IMR-90 (cell line): ENCODE measurements around the gene TUBA1A. TPM values are rescaled to one million over a fixed set of nuclear protein-coding genes. Genes with fewer than 3 reads are reported as not detected.

ENCODE experiments used
- ATAC-seq: fragments of 200-7000 bp; cut with Tn5 transposase; 2 replicates; pipeline ENCODE4 v1.9.1; 2020; ENCODE audit warnings: low read depth, mild to moderate bottlenecking, moderate library complexity
- BruUV-seq: library from RNA; stranded (reverse); fragments of 400-500 nt; replicated peaks from 2 replicates; lab custom pipeline; 2021; lab: Mats Ljungman, UMichigan
- CTCF ChIA-PET: fragments of 300-600 bp; formaldehyde crosslinking; extraction: SDS; loops from one replicate; lab custom pipeline; 2021; ENCODE audit warnings: antibody characterized with exemption; lab: Yijun Ruan, JAX
- POLR2A ChIA-PET: fragments of 300-600 bp; sonication (Branson Sonifier 250); formaldehyde crosslinking; loops from one replicate; lab custom pipeline; 2022; ENCODE audit warnings: antibody characterized with exemption; ENCODE audit not compliant: unreplicated experiment; lab: Charles Lee
- DNase-seq: peaks from one replicate; pipeline ENCODE4 v3.0.0; 2013
- H2AFZ ChIP-seq: replicated peaks from 2 replicates; pipeline ENCODE3; 2013; ENCODE audit warnings: low read length, mild to moderate bottlenecking; ENCODE audit not compliant: poor library complexity
- H2AK5ac ChIP-seq: 2 replicates; pipeline ENCODE4 v1.6.1; 2013; ENCODE audit warnings: low read depth, low read length, inconsistent platforms
- H2AK9ac ChIP-seq: replicated peaks from 2 replicates; pipeline ENCODE3; 2013; ENCODE audit warnings: mild to moderate bottlenecking, low read depth, low read length, moderate library complexity; ENCODE audit not compliant: poor library complexity
- H2BK120ac ChIP-seq: 2 replicates; pipeline ENCODE4 v1.6.1; 2013; ENCODE audit warnings: low read depth, low read length, inconsistent platforms
- H2BK15ac ChIP-seq: 3 replicates; pipeline ENCODE4 v1.6.1; 2013; ENCODE audit warnings: low read depth, low read length, inconsistent platforms
- H2BK20ac ChIP-seq: 2 replicates; pipeline ENCODE4 v1.6.1; 2013; ENCODE audit warnings: low read depth, mild to moderate bottlenecking, inconsistent platforms, low read length, moderate library complexity
- H2BK5ac ChIP-seq: 2 replicates; pipeline ENCODE4 v1.6.1; 2013; ENCODE audit warnings: mild to moderate bottlenecking, low read depth, low read length, inconsistent platforms; ENCODE audit not compliant: poor library complexity, severe bottlenecking
- H3K14ac ChIP-seq: replicated peaks from 2 replicates; pipeline ENCODE4 v1.6.1; 2013; ENCODE audit warnings: low read depth, low read length, inconsistent platforms
- H3K18ac ChIP-seq: 2 replicates; pipeline ENCODE4 v1.6.1; 2013; ENCODE audit warnings: low read depth, low read length, control low read depth
- H3K23ac ChIP-seq: 2 replicates; pipeline ENCODE4 v1.6.1; 2013; ENCODE audit warnings: low read depth, low read length, inconsistent platforms
- H3K27ac ChIP-seq: 2 replicates; pipeline ENCODE4 v1.5.1; 2013; ENCODE audit warnings: mild to moderate bottlenecking, control low read depth, low read length; ENCODE audit not compliant: insufficient read depth
- H3K27me3 ChIP-seq: 2 replicates; pipeline ENCODE4 v1.6.1; 2013; ENCODE audit warnings: low read length; ENCODE audit not compliant: control insufficient read depth, insufficient read depth
- H3K36me3 ChIP-seq: 2 replicates; pipeline ENCODE4 v1.6.1; 2013; ENCODE audit warnings: low read length, mixed read lengths; ENCODE audit not compliant: control insufficient read depth, insufficient read depth
- H3K4ac ChIP-seq: 2 replicates; pipeline ENCODE4 v1.6.1; 2013; ENCODE audit warnings: low read depth, low read length, inconsistent platforms
- H3K4me1 ChIP-seq: 2 replicates; pipeline ENCODE4 v1.6.1; 2013; ENCODE audit warnings: low read length, mixed read lengths; ENCODE audit not compliant: control insufficient read depth, insufficient read depth
- H3K4me2 ChIP-seq: 2 replicates; pipeline ENCODE4 v1.6.1; 2013; ENCODE audit warnings: low read depth, mild to moderate bottlenecking, control low read depth, low read length, moderate library complexity
- H3K4me3 ChIP-seq: 2 replicates; pipeline ENCODE4 v1.5.1; 2013; ENCODE audit warnings: low read depth, mild to moderate bottlenecking, control low read depth, low read length, moderate library complexity; ENCODE audit not compliant: insufficient read depth
- H3K56ac ChIP-seq: 2 replicates; pipeline ENCODE4 v1.6.1; 2013; ENCODE audit warnings: low read length, inconsistent platforms; ENCODE audit not compliant: insufficient read depth; ENCODE audit errors: extremely low read depth
- H3K79me1 ChIP-seq, 2 experiments: 2 replicates each; pipeline ENCODE4 v1.6.1; 2013; ENCODE audit warnings: low read length in 2 of 2, inconsistent platforms in 1 of 2, low read depth in 1 of 2
- H3K9ac ChIP-seq: 2 replicates; pipeline ENCODE4 v1.6.1; 2013; ENCODE audit warnings: low read depth, low read length, control low read depth
- H3K9me1 ChIP-seq: 2 replicates; pipeline ENCODE4 v1.6.1; 2013; ENCODE audit warnings: low read length, inconsistent platforms; ENCODE audit not compliant: insufficient read depth
- H3K9me3 ChIP-seq: 2 replicates; pipeline ENCODE4 v1.6.1; 2013; ENCODE audit warnings: low read length; ENCODE audit not compliant: control insufficient read depth, insufficient read depth
- H4K20me1 ChIP-seq: 2 replicates; pipeline ENCODE4 v1.6.1; 2013; ENCODE audit warnings: low read length, inconsistent platforms; ENCODE audit not compliant: insufficient read depth
- H4K5ac ChIP-seq: 2 replicates; pipeline ENCODE4 v1.6.1; 2013; ENCODE audit warnings: mild to moderate bottlenecking, low read depth, low read length, control low read depth
- H4K8ac ChIP-seq, 2 experiments: 2 replicates each; pipeline ENCODE4 v1.6.1; 2013; ENCODE audit warnings: low read depth in 2 of 2, low read length in 2 of 2, control low read depth in 1 of 2, inconsistent platforms in 1 of 2
- H4K91ac ChIP-seq: 2 replicates; pipeline ENCODE4 v1.6.1; 2013; ENCODE audit warnings: low read depth, low read length, inconsistent platforms; ENCODE audit not compliant: insufficient read depth
- MAZ ChIP-seq: IDR thresholded peaks from 2 replicates; pipeline ENCODE4 v1.6.1; 2012; ENCODE audit warnings: low read depth, mild to moderate bottlenecking, low read length, improper control_type of control experiment, moderate library complexity, borderline replicate concordance
- RAD21 ChIP-seq: IDR thresholded peaks from 2 replicates; pipeline ENCODE4 v1.6.1; 2012; ENCODE audit warnings: low read length, improper control_type of control experiment
- RCOR1 ChIP-seq: IDR thresholded peaks from 2 replicates; pipeline ENCODE4 v1.6.1; 2012; ENCODE audit warnings: mild to moderate bottlenecking, low read length, improper control_type of control experiment; ENCODE audit not compliant: insufficient replicate concordance
- USF2 ChIP-seq: fragments of 150-350 bp; IDR thresholded peaks from 2 replicates; pipeline ENCODE4 v1.6.1; 2017; ENCODE audit warnings: mild to moderate bottlenecking, antibody characterized with exemption, low read length, low read depth
- WGBS, 2 experiments: methylation state at CpG; one replicate each; pipeline versions ENCODE4 v1.1.5 to v1.1.7; 2013; ENCODE audit warnings: missing lambda C conversion rate in 2 of 2; ENCODE audit not compliant: insufficient read length in 1 of 2; ENCODE audit errors: extremely low coverage in 2 of 2; 5-methylcytosine and 5-hydroxymethylcytosine counted together
- dilution Hi-C: fragments of 300-500 bp; cut with HindIII; formaldehyde crosslinking; loops from one replicate; pipeline ENCODE4 v1.14.3; 2018; ENCODE audit warnings: low sequenced_read_pairs; ENCODE audit not compliant: unreplicated experiment
- in situ Hi-C: fragments of 300-500 bp; cut with MboI; formaldehyde crosslinking; loops from 3 replicates; pipeline ENCODE4 v1.14.3; 2019; ENCODE audit warnings: low sequenced_read_pairs, inconsistent platforms, mixed read lengths
- intact Hi-C: fragments of 100-400 bp; cut with micrococcal nuclease; formaldehyde crosslinking; loops from 2 replicates; pipeline ENCODE4 v1.10.0; 2022
- polyA plus RNA-seq, 3 experiments: library from polyadenylated mRNA; depleted of rRNA; stranded (reverse); fragments of >200 nt; gene quantifications; 2 replicates each; pipeline ENCODE4 v1.2.3, GENCODE V29; 2012; ENCODE audit warnings: low replicate concordance in 1 of 3
- total RNA-seq: library from RNA; depleted of rRNA; stranded (reverse); fragments of >200 nt; gene quantifications from 2 replicates; pipeline ENCODE4 v1.2.3, GENCODE V29; 2012
- TF ChIP-seq, protein P1 (sequence below): fragments of 150-350 bp; IDR thresholded peaks from 2 replicates; pipeline ENCODE4 v1.6.1; 2016; ENCODE audit warnings: low read depth, mild to moderate bottlenecking, low read length, moderate library complexity, borderline replicate concordance

The TUBA1A gene
- total and polyA plus RNA-seq, 2 of the 4 experiments (the other 2 are of a cell fraction) = 2,105 to 2,832 TPM

GRCh38 chr12:49174218-49174617 is 14.7 kb downstream of the TUBA1A start:
- in situ Hi-C loops (no loop called here), intact Hi-C loops (no loop called here), dilution Hi-C loops (no loop called here)
- ChIA-PET POLR2A (interaction anchor here (0.6 kb wide), 1 partner anchor 9 kb away, joined by 3 read pairs; no protein-coding TSS in a partner anchor), CTCF (interaction anchor here (0.7 kb wide), 1 partner anchor 42 kb away, joined by 3 read pairs; no protein-coding TSS in a partner anchor)
- H4K91ac ChIP-seq = no peak overlapping the region
- H3K56ac ChIP-seq = no peak overlapping the region
- no peak overlapping the region for H3K9ac ChIP-seq
- H4K8ac ChIP-seq = no peak overlapping the region
- 0 out of 2 replicates have a peak, but pooled peaks cover 3% of the 10 kb centered on the region for H3K9me1 ChIP-seq
- H3K4me2 ChIP-seq = no peak overlapping the region
- H3K4me1 ChIP-seq = no peaks in the 10 kb centered on the region
- no peak overlapping the region for H3K14ac ChIP-seq
- H2AK9ac ChIP-seq = no peak overlapping the region
- no peak overlapping the region for H4K5ac ChIP-seq
- no peaks in the 10 kb centered on the region for H3K36me3 ChIP-seq
- no peak overlapping the region for H3K4ac ChIP-seq
- H3K27ac ChIP-seq = no peak overlapping the region
- ATAC-seq (no peak), DNase-seq (no peak)
- H3K18ac ChIP-seq = no peak overlapping the region
- TF ChIP-seq, protein P1, sequence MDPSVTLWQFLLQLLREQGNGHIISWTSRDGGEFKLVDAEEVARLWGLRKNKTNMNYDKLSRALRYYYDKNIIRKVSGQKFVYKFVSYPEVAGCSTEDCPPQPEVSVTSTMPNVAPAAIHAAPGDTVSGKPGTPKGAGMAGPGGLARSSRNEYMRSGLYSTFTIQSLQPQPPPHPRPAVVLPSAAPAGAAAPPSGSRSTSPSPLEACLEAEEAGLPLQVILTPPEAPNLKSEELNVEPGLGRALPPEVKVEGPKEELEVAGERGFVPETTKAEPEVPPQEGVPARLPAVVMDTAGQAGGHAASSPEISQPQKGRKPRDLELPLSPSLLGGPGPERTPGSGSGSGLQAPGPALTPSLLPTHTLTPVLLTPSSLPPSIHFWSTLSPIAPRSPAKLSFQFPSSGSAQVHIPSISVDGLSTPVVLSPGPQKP = no peak
- TF ChIP-seq MAZ (no peak), USF2 (no peak), RAD21 (no peak), RCOR1 (no peak)
- H4K20me1 ChIP-seq = no peaks in the 10 kb centered on the region
- H3K23ac ChIP-seq = no peak overlapping the region
- H2BK5ac ChIP-seq = no peak overlapping the region
- no peaks in the 10 kb centered on the region for H3K9me3 ChIP-seq
- no peak overlapping the region for H2AFZ ChIP-seq
- H2BK15ac ChIP-seq = no peak overlapping the region
- no peak overlapping the region for H2BK20ac ChIP-seq
- no peaks in the 10 kb centered on the region for H3K79me1 ChIP-seq
- H3K27me3 ChIP-seq = no peaks in the 10 kb centered on the region
- no TSS peak for BruUV-seq
- no peak overlapping the region for H2AK5ac ChIP-seq
- WGBS, 2 experiments = 81% methylated on average over 3 of the region's 5 CpGs; no CpG with 5 or more reads in 1 of the 2 experiments
- no peak overlapping the region for H3K4me3 ChIP-seq
- no peak overlapping the region for H2BK120ac ChIP-seq
